Testis (tissue), 2 donors: ENCODE measurements around the gene PEX16.

Source experiments
- POLR2A ChIP-seq: fragments of 450-650 bp; IDR thresholded peaks from one replicate; pipeline ENCODE4 v1.6.1; 2017; ENCODE audit warnings: antibody characterized with exemption, mild to moderate bottlenecking, moderate library complexity
- TF ChIP-seq, protein P1 (sequence below), 3 experiments: fragments of 450-650 bp in 2 of 3; fragments of 200-600 bp in 1 of 3; sonication (generic) in 1 of 3; IDR thresholded peaks; one replicate each; pipeline ENCODE4 v1.5.1; 2016 to 2019; ENCODE audit warnings: antibody characterized with exemption in 3 of 3, mild to moderate bottlenecking in 2 of 3, moderate library complexity in 1 of 3

GRCh38 chr11:45889966-45890365 is 27.7 kb downstream of the PEX16 start:
- TF ChIP-seq, protein P1, sequence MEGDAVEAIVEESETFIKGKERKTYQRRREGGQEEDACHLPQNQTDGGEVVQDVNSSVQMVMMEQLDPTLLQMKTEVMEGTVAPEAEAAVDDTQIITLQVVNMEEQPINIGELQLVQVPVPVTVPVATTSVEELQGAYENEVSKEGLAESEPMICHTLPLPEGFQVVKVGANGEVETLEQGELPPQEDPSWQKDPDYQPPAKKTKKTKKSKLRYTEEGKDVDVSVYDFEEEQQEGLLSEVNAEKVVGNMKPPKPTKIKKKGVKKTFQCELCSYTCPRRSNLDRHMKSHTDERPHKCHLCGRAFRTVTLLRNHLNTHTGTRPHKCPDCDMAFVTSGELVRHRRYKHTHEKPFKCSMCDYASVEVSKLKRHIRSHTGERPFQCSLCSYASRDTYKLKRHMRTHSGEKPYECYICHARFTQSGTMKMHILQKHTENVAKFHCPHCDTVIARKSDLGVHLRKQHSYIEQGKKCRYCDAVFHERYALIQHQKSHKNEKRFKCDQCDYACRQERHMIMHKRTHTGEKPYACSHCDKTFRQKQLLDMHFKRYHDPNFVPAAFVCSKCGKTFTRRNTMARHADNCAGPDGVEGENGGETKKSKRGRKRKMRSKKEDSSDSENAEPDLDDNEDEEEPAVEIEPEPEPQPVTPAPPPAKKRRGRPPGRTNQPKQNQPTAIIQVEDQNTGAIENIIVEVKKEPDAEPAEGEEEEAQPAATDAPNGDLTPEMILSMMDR (IDR thresholded peaks at IDR 0.05), result no peak
- TF ChIP-seq POLR2A, result no peak
